Left lung (tissue), 10 donors: Measurements from ENCODE around the gene PLEKHS1. TPM values are rescaled to one million over a fixed set of nuclear protein-coding genes. Genes with fewer than 3 reads are reported as not detected.
"Not testable (repeated sequence)": the region's sequence is repeated elsewhere in the genome, so short reads cannot be mapped to it uniquely, and the experiment has no call there.

Source experiments
- ATAC-seq: fragments of 200-7000 bp; cut with Tn5 transposase; one replicate; pipeline ENCODE4 v1.9.1; 2020; ENCODE audit warnings: moderate library complexity
- DNase-seq, 4 donors: peaks; one replicate each; pipeline ENCODE4 v3.0.0-alpha.2; 2013 to 2020
- H3K27ac ChIP-seq, 2 donors: fragments of 200-600 bp; sonication (generic) in 1 of 2; one replicate each; pipeline versions ENCODE4 v1.5.0 to v1.8.0; 2020 to 2021
- H3K27me3 ChIP-seq, 2 donors: fragments of 200-600 bp; sonication (generic) in 1 of 2; one replicate each; pipeline versions ENCODE4 v1.5.0 to v1.8.0; 2020 to 2021
- H3K36me3 ChIP-seq, 2 donors: fragments of 200-600 bp; sonication (generic) in 1 of 2; one replicate each; pipeline versions ENCODE4 v1.5.0 to v1.8.0; 2020 to 2021
- H3K4me1 ChIP-seq, 2 donors: fragments of 200-600 bp; one replicate each; pipeline ENCODE4 v1.8.0; 2021
- H3K4me3 ChIP-seq, 2 donors: fragments of 200-600 bp; sonication (generic) in 1 of 2; one replicate each; pipeline versions ENCODE4 v1.5.0 to v1.8.0; 2020 to 2021; ENCODE audit warnings: mild to moderate bottlenecking in 1 of 2
- H3K9me3 ChIP-seq, 2 donors: fragments of 200-600 bp; sonication (generic) in 1 of 2; one replicate each; pipeline versions ENCODE4 v1.5.0 to v1.8.0; 2020 to 2021
- intact Hi-C, 2 donors: fragments of 100-400 bp; cut with DNase I; formaldehyde crosslinking; loops; one replicate each; pipeline versions ENCODE4 v1.11.2 to v1.14.2; 2022
- polyA plus RNA-seq, 6 donors: library from polyadenylated mRNA; unstranded; fragments of 120-200 nt; gene quantifications; one replicate each; pipeline ENCODE4 v1.2.1, GENCODE V29; 2013; ENCODE audit not compliant: insufficient read length in 6 of 6
- total RNA-seq, 2 donors: library from RNA; stranded (reverse); fragmentation: NEBNext Ultra II Directional; extraction: Animal tissue kit (Norgen Biotek cat#: 25700); gene quantifications; one replicate each; pipeline ENCODE4 v1.2.1, GENCODE V29; 2021
- TF ChIP-seq, protein P1 (sequence below), 2 donors: fragments of 200-600 bp; sonication (generic) in 1 of 2; IDR thresholded peaks; one replicate each; pipeline versions ENCODE4 v1.5.0 to v1.8.0; 2021; ENCODE audit warnings: antibody characterized with exemption in 2 of 2
- donor health status: DM: no; HTN: yes; CAD: no.
- donor health status: DM: no; HTN: no; CAD: no.

Gene PLEKHS1
- total and polyA plus RNA-seq, 8 donors = 0.05 to 4.7 (median 0.13) TPM; not detected in 1

GRCh38 chr10:113806503-113806902 is 55.0 kb downstream of the PLEKHS1 start:
- Histone ChIP-seq H3K4me3 (no peak overlapping the region), H3K4me1 (no peaks in the 10 kb centered on the region), H3K36me3 (no peaks in the 10 kb centered on the region), H3K27me3 (no peaks in the 10 kb centered on the region), H3K9me3 (no peaks in the 10 kb centered on the region), H3K27ac (no peak overlapping the region)
- intact Hi-C loops = no loop called here
- DNase-seq (no peak), ATAC-seq (no peak)
- TF ChIP-seq, protein P1, sequence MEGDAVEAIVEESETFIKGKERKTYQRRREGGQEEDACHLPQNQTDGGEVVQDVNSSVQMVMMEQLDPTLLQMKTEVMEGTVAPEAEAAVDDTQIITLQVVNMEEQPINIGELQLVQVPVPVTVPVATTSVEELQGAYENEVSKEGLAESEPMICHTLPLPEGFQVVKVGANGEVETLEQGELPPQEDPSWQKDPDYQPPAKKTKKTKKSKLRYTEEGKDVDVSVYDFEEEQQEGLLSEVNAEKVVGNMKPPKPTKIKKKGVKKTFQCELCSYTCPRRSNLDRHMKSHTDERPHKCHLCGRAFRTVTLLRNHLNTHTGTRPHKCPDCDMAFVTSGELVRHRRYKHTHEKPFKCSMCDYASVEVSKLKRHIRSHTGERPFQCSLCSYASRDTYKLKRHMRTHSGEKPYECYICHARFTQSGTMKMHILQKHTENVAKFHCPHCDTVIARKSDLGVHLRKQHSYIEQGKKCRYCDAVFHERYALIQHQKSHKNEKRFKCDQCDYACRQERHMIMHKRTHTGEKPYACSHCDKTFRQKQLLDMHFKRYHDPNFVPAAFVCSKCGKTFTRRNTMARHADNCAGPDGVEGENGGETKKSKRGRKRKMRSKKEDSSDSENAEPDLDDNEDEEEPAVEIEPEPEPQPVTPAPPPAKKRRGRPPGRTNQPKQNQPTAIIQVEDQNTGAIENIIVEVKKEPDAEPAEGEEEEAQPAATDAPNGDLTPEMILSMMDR (IDR thresholded peaks at IDR 0.05) = no peak

GRCh38 chr10:113808168-113808567 is 56.7 kb downstream of the PLEKHS1 start:
- no peak overlapping the region for H3K27ac ChIP-seq
- DNase-seq (no peak), ATAC-seq (no peak)
- TF ChIP-seq, protein P1 (IDR thresholded peaks at IDR 0.05) = no peak
- H3K36me3 ChIP-seq = no peaks in the 10 kb centered on the region
- no peaks in the 10 kb centered on the region for H3K9me3 ChIP-seq
- intact Hi-C loops = no loop called here
- H3K4me3 ChIP-seq = no peak overlapping the region
- H3K27me3 ChIP-seq = no peaks in the 10 kb centered on the region
- H3K4me1 ChIP-seq = no peaks in the 10 kb centered on the region

DNA sequence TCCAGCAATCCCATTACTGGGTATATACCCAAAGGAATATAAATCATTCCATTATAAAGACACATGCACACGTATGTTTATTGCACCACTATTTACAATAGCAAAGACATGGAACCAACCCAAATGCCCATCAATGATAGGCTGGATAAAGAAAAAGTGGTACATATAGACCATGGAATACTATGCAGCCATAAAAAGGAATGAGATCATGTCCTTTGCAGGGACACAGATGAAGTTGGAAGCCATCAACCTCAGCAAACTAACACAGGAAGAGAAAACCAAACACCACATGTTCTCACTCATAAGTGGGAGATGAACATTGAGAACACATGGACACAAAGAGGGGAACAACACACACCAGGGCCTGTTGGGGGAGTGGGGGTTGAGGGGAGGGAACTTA is 63.2 kb downstream of the PLEKHS1 start:
- H3K4me3 ChIP-seq, H3K27ac ChIP-seq, DNase-seq, ATAC-seq, H3K27me3 ChIP-seq, H3K9me3 ChIP-seq, H3K4me1 ChIP-seq, intact Hi-C loops, H3K36me3 ChIP-seq: not testable (repeated sequence)

- no peak for ATAC-seq
- Histone ChIP-seq H3K4me3 (no peak overlapping the region), H3K27ac (no peak overlapping the region), H3K4me1 (no peaks in the 10 kb centered on the region), H3K36me3 (no peaks in the 10 kb centered on the region), H3K27me3 (no peaks in the 10 kb centered on the region), H3K9me3 (no peaks in the 10 kb centered on the region)
- DNase-seq = no peak
- intact Hi-C loops = no loop called here
- TF ChIP-seq, protein P1 (IDR thresholded peaks at IDR 0.05) = no peak
These were observed 68.5 kb downstream of the PLEKHS1 start for GRCh38 chr10:113819989-113820388.

DNA sequence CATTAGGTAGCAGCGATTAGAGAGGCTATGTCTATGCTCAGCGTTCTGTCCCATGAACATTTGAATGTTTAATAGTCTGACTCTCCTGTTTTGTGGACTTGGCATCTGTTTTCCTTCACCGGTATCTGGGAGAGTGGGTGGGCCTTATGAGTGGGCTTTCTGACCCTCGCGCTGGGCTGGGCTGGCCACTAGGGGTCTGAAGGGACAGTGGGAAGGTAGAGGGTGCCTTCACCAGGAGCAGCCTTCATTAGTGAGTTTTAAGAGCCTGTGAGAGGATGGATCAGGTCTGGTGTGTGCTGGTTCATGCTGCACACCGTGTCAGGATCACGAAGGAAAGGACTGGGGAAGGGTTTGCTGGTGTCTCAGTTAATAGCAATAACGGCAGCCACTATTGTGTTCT is 69.0 kb downstream of the PLEKHS1 start:
- no peaks in the 10 kb centered on the region for H3K4me1 ChIP-seq
- H3K27ac ChIP-seq = no peak overlapping the region
- H3K36me3 ChIP-seq = no peaks in the 10 kb centered on the region
- no peaks in the 10 kb centered on the region for H3K9me3 ChIP-seq
- intact Hi-C loops = no loop called here
- TF ChIP-seq, protein P1 (IDR thresholded peaks at IDR 0.05) = no peak
- DNase-seq (no peak), ATAC-seq (no peak)
- no peaks in the 10 kb centered on the region for H3K27me3 ChIP-seq
- H3K4me3 ChIP-seq = no peak overlapping the region

GRCh38 chr10:113821306-113821705 is 69.8 kb downstream of the PLEKHS1 start:
- H3K4me3 ChIP-seq, H3K4me1 ChIP-seq, H3K9me3 ChIP-seq, H3K27me3 ChIP-seq, ATAC-seq, intact Hi-C loops, H3K36me3 ChIP-seq, DNase-seq, H3K27ac ChIP-seq: not testable (repeated sequence)
